ENCODE measurements around the gene BMPR1A. TPM values are rescaled to one million over a fixed set of nuclear protein-coding genes. Genes with fewer than 3 reads are reported as not detected.

The BMPR1A gene
- total RNA-seq (2012; rRNA removed): 93.7 and 94.7 TPM in 2 replicates
- polyA plus RNA-seq (2012; rRNA removed): 13.5 and 15.9 TPM in 2 replicates
- 3.4 and 4.9 TPM in 2 replicates for polyA plus RNA-seq (2012; cell fraction: cytosol; rRNA removed)
- 1.3 and 16.0 TPM in 2 replicates for polyA plus RNA-seq (2012; cell fraction: nucleus; rRNA removed; ENCODE audit: low replicate concordance)
- Bru-seq, nascent RNA: percentile 92 among the genes with signal in this experiment
- percentile 94 among the genes with signal in this experiment for BruChase-seq, experiment 1, labeled RNA remaining after a 6-hour chase
- percentile 93 among the genes with signal in this experiment for BruChase-seq, experiment 2, labeled RNA remaining after a 2-hour chase
- long read RNA-seq, full-length matches to known transcripts: 29 of 48 reads
- long read RNA-seq, partial matches to known transcripts: 5 of 48 reads
- long read RNA-seq, other reads (novel, unspliced or antisense): 14 of 48 reads

DNA sequence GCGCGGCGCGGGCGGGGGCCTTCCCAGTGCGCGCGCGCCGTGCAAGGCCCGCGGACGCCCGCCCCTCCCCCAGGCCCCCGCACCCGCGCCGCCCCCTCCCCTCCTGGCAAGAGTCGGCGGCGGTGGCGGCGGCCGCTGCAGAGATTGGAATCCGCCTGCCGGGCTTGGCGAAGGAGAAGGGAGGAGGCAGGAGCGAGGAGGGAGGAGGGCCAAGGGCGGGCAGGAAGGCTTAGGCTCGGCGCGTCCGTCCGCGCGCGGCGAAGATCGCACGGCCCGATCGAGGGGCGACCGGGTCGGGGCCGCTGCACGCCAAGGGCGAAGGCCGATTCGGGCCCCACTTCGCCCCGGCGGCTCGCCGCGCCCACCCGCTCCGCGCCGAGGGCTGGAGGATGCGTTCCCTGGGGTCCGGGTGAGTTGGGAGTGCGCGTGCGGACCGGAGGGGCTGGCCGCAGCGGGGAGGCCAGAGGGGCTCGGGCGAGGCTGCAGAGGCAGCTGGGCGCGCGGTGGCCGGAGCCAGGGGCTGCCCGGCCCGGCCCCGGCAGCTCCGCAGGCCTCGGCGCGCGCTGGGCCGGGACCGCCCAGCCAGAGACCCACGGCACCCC, at the start of gene BMPR1A:
Gene BMPR1A (plus strand): TSS at position 109 of the 602 bp plus-strand sequence. CDS start 119,400 bp downstream, outside the sequence.
- H3K36me3 ChIP-seq (ENCODE audit: control insufficient read depth, insufficient read depth, low read length): no peaks in the 10 kb centered on the region
- H3K23ac ChIP-seq (ENCODE audit: low read depth, low read length): peak within 1 kb of the TSS; percentile 97
- peak within 1 kb of the TSS; percentile 99 for H2AK9ac ChIP-seq (replicated peaks; ENCODE audit: low read depth, low read length, poor library complexity)
- H4K91ac ChIP-seq (ENCODE audit: insufficient read depth, low read depth, low read length): peak within 1 kb of the TSS; percentile 88
- H3K27ac ChIP-seq (ENCODE audit: insufficient read depth, low read length): peak within 1 kb of the TSS; percentile 98
- peaks cover 11 to 52% of the 10 kb centered on the region in 2 experiments for H3K79me1 ChIP-seq (ENCODE audit: low read depth in 1 of 2, low read length in 2 of 2)
- H3K4me2 ChIP-seq (ENCODE audit: low read depth, low read length): peak within 1 kb of the TSS; percentile 96
- in situ Hi-C loops (cut with MboI; ENCODE audit: low sequenced_read_pairs) (no loop called here), dilution Hi-C loops (cut with HindIII; ENCODE audit: low sequenced_read_pairs, unreplicated experiment) (no loop called here), intact Hi-C loops (cut with micrococcal nuclease) (loop anchor here (1.0 to 5.0 kb wide), 4 partner anchors 45 to 143 kb away; no protein-coding TSS in a partner anchor)
- DNase-seq (peak; percentile 86), ATAC-seq (ENCODE audit: low read depth) (peak; percentile 18)
- peak within 1 kb of the TSS; percentile 98 for H3K56ac ChIP-seq (ENCODE audit: extremely low read depth, insufficient read depth, low read length)
- peak within 1 kb of the TSS; percentile 57; the same call in 1 of the 3 replicates for H2BK15ac ChIP-seq (ENCODE audit: low read depth, low read length)
- no peak for TF ChIP-seq NFE2L2 (IDR thresholded peaks at IDR 0.05; ENCODE audit: low read depth, low read length)
- TF ChIP-seq CEBPB (IDR thresholded peaks at IDR 0.05; ENCODE audit: low read depth, low read length): no peak
- TF ChIP-seq SMC3 (IDR thresholded peaks at IDR 0.05; ENCODE audit: low read depth, low read length): no peak
- TF ChIP-seq RAD21 (IDR thresholded peaks at IDR 0.05; ENCODE audit: low read length): no peak
- TF ChIP-seq MAFK (IDR thresholded peaks at IDR 0.05; ENCODE audit: low read depth, low read length): no peak
- TF ChIP-seq MXI1 (IDR thresholded peaks at IDR 0.05; ENCODE audit: borderline replicate concordance, low read depth, low read length): no peak
- TF ChIP-seq, protein P1, sequence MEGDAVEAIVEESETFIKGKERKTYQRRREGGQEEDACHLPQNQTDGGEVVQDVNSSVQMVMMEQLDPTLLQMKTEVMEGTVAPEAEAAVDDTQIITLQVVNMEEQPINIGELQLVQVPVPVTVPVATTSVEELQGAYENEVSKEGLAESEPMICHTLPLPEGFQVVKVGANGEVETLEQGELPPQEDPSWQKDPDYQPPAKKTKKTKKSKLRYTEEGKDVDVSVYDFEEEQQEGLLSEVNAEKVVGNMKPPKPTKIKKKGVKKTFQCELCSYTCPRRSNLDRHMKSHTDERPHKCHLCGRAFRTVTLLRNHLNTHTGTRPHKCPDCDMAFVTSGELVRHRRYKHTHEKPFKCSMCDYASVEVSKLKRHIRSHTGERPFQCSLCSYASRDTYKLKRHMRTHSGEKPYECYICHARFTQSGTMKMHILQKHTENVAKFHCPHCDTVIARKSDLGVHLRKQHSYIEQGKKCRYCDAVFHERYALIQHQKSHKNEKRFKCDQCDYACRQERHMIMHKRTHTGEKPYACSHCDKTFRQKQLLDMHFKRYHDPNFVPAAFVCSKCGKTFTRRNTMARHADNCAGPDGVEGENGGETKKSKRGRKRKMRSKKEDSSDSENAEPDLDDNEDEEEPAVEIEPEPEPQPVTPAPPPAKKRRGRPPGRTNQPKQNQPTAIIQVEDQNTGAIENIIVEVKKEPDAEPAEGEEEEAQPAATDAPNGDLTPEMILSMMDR (conservative IDR thresholded peaks at IDR 0.05; ENCODE audit: low read depth, low read length): no peak
- TF ChIP-seq FOS (IDR thresholded peaks at IDR 0.05; ENCODE audit: low read depth, low read length): no peak
- peak within 1 kb of the TSS; percentile 96 for H2BK120ac ChIP-seq (ENCODE audit: low read depth, low read length)
- peak within 1 kb of the TSS; percentile 63 for H4K5ac ChIP-seq (ENCODE audit: low read depth, low read length)
- peak within 1 kb of the TSS; percentile 82 for H2BK20ac ChIP-seq (ENCODE audit: low read depth, low read length)
- POLR2A ChIA-PET (ENCODE audit: unreplicated experiment): interaction anchor here (0.5 kb wide), 1 partner anchor 131 kb away, joined by 4 read pairs; no protein-coding TSS in a partner anchor
- H3K4ac ChIP-seq (ENCODE audit: low read depth, low read length): peak within 1 kb of the TSS; percentile 99
- 0% methylated on average over 34 of the region's 85 CpGs; no CpG with 5 or more reads in 1 of the 2 experiments for WGBS, 2 experiments (ENCODE audit: extremely low coverage in 2 of 2, insufficient read length in 1 of 2)
- peak within 1 kb of the TSS; percentile 79 for H2AK5ac ChIP-seq (ENCODE audit: low read depth, low read length)
- no peaks in the 10 kb centered on the region for H3K27me3 ChIP-seq (ENCODE audit: control insufficient read depth, insufficient read depth, low read length)
- no TSS peak for BruUV-seq (replicated peaks)
- H2AFZ ChIP-seq (replicated peaks; ENCODE audit: low read length, poor library complexity): peak within 1 kb of the TSS; percentile 96
- peaks cover 6% of the 10 kb centered on the region; the same call in 1 of the 2 replicates for H3K9me1 ChIP-seq (ENCODE audit: insufficient read depth, low read length)
- peak within 1 kb of the TSS; percentile 96 for H2BK5ac ChIP-seq (ENCODE audit: low read depth, low read length, poor library complexity, severe bottlenecking)
- peaks cover 2% of the 10 kb centered on the region; the same call in 1 of the 2 replicates for H3K4me1 ChIP-seq (ENCODE audit: control insufficient read depth, insufficient read depth, low read length)
- peak within 1 kb of the TSS; percentile 62 to 92 for H4K8ac ChIP-seq (ENCODE audit: low read depth in 2 of 2, low read length in 2 of 2)
- CTCF ChIA-PET: no interaction called here
- peak within 1 kb of the TSS; percentile 99 for H3K4me3 ChIP-seq (ENCODE audit: insufficient read depth, low read depth, low read length)
- peaks cover 27% of the 10 kb centered on the region; the same call in 1 of the 2 replicates for H4K20me1 ChIP-seq (ENCODE audit: insufficient read depth, low read length)
- peak within 1 kb of the TSS; percentile 99 for H3K14ac ChIP-seq (replicated peaks; ENCODE audit: low read depth, low read length)
- H3K9me3 ChIP-seq (ENCODE audit: control insufficient read depth, insufficient read depth, low read length): no peaks in the 10 kb centered on the region
- H3K18ac ChIP-seq (ENCODE audit: low read depth, low read length): peak within 1 kb of the TSS; percentile 88
- peak within 1 kb of the TSS; percentile 96 for H3K9ac ChIP-seq (ENCODE audit: low read depth, low read length)
